Neutrophil (primary cell): ENCODE results near the gene JMJD1C.

Experiments used
- H3K27ac ChIP-seq: fragments of 200-600 bp; sonication (generic); 2 replicates; pipeline ENCODE4 v1.5.1; 2016; ENCODE audit warnings: mild to moderate bottlenecking, moderate library complexity
- H3K27me3 ChIP-seq: fragments of 200-600 bp; sonication (generic); 2 replicates; pipeline ENCODE4 v1.6.0; 2016; ENCODE audit warnings: mild to moderate bottlenecking
- H3K36me3 ChIP-seq: fragments of 200-600 bp; sonication (generic); 2 replicates; pipeline ENCODE4 v1.5.1; 2017
- H3K4me1 ChIP-seq, 2 experiments: fragments of 200-600 bp in 1 of 2; sonication (generic) in 1 of 2; 1 replicate in 1 of 2; 2 replicates in 1 of 2; pipeline versions ENCODE4 v1.5.1 to v1.6.1; 2013 to 2016; ENCODE audit warnings: low read depth in 1 of 2, low read length in 1 of 2, mild to moderate bottlenecking in 1 of 2, moderate library complexity in 1 of 2; ENCODE audit not compliant: control insufficient read depth in 1 of 2, insufficient read depth in 1 of 2
- H3K4me3 ChIP-seq, 2 experiments: fragments of 200-600 bp in 1 of 2; sonication (generic) in 1 of 2; 1 replicate in 1 of 2; 2 replicates in 1 of 2; pipeline ENCODE4 v1.5.1; 2013 to 2016; ENCODE audit warnings: low read depth in 1 of 2, low read length in 1 of 2, mild to moderate bottlenecking in 1 of 2, moderate library complexity in 1 of 2
- H3K9me3 ChIP-seq: fragments of 200-600 bp; sonication (generic); 2 replicates; pipeline ENCODE4 v1.5.1; 2016
- TF ChIP-seq, protein P1 (sequence below): fragments of 200-600 bp; sonication (generic); IDR thresholded peaks from 2 replicates; pipeline ENCODE4 v1.5.1; 2016; ENCODE audit warnings: antibody characterized with exemption

The JMJD1C gene

DNA sequence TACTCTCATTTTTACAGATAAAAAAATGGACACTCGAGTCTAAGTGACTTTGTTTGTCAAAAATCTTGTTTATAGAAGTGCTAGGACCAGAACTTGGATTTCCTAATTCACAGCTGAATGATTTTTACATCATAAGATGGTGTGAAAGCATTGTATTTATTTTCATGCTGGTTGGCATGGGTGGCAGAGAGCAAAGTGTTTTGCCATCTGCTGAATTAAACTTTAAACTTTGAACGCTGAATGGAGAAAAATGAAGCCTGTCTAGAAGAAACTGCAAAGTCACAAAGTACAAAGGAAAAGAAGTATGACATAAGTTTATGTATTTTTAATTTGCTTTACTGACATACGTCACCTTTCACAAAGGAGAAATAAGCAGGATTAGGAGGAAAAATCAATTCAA is 190.7 kb downstream of the JMJD1C start:
- no peak overlapping the region for H3K4me3 ChIP-seq

DNA sequence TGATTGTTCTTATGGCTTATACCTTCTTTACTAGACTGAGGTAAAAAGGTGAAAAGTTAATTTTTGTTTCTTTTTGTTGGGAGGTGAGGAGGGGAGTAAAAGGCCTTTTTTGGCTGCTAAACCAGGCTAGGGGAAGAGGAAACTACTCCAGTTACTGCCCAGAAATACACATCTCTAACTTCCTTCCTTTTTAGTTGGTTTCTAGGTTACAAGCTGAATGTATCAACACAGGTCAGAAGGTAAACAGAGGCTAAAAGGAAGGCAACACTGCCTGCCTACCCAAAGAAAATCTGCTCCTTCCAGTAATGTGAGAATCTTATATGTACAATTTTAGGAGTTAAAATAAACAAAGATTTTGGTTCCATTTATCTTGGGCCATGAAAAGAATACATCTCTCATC is 192.2 kb downstream of the JMJD1C start:
- H3K36me3 ChIP-seq: no peaks in the 10 kb centered on the region
- peaks cover 28 to 37% of the 10 kb centered on the region in 2 experiments for H3K4me1 ChIP-seq
- H3K27ac ChIP-seq: peak overlapping the region; percentile 89
- H3K9me3 ChIP-seq: no peaks in the 10 kb centered on the region
- no peaks in the 10 kb centered on the region for H3K27me3 ChIP-seq
- TF ChIP-seq, protein P1, sequence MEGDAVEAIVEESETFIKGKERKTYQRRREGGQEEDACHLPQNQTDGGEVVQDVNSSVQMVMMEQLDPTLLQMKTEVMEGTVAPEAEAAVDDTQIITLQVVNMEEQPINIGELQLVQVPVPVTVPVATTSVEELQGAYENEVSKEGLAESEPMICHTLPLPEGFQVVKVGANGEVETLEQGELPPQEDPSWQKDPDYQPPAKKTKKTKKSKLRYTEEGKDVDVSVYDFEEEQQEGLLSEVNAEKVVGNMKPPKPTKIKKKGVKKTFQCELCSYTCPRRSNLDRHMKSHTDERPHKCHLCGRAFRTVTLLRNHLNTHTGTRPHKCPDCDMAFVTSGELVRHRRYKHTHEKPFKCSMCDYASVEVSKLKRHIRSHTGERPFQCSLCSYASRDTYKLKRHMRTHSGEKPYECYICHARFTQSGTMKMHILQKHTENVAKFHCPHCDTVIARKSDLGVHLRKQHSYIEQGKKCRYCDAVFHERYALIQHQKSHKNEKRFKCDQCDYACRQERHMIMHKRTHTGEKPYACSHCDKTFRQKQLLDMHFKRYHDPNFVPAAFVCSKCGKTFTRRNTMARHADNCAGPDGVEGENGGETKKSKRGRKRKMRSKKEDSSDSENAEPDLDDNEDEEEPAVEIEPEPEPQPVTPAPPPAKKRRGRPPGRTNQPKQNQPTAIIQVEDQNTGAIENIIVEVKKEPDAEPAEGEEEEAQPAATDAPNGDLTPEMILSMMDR: no peak
- peak overlapping the region; percentile 41 to 43 for H3K4me3 ChIP-seq

More for the DNA sequence above, 190.7 kb downstream of the JMJD1C start:
- Histone ChIP-seq H3K9me3 (no peaks in the 10 kb centered on the region), H3K27me3 (no peaks in the 10 kb centered on the region), H3K36me3 (no peaks in the 10 kb centered on the region), H3K4me1 (peaks cover 23 to 30% of the 10 kb centered on the region in 2 experiments), H3K27ac (peak overlapping the region; percentile 89)
- TF ChIP-seq, protein P1: no peak

DNA sequence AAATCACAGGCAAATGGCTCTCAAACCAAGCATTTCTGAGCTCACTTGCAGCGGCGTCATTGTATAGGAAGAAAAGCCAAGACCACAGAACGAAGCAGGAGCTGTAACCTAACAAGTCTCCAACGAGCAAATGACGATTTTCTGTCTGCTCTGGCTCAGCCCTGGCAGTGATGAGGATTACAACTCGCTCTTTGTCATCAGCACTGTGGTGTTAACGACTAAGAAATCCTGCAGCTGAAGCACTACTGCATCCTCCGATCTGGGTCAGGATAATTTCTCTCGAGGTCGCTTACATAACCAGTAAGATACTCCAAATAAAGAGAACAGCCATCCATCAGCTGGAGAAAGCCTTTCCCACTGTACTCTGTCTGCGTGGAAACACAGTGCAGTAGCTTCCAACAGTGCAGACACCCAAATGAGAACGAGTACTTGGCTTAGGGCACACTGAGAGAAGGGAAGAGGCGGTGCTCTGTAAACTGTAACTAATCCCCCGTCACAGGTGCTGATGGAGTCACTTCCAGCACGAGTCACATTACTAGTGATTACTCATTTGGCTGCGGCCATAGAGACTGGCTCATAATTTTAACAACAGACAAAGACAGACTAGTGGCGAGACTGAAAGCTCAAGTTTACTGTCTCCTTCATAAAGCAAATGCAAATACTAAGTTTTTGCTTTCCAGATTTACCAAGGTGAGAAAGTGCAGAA is 196.8 kb downstream of the JMJD1C start:
- H3K27me3 ChIP-seq: no peaks in the 10 kb centered on the region
- no peaks in the 10 kb centered on the region for H3K9me3 ChIP-seq
- no peaks in the 10 kb centered on the region for H3K36me3 ChIP-seq
- H3K4me1 ChIP-seq: peaks cover 34 to 38% of the 10 kb centered on the region in 2 experiments
- TF ChIP-seq, protein P1: peak; percentile 82
- peak overlapping the region; percentile 81 to 87 for H3K4me3 ChIP-seq
- peak overlapping the region; percentile 95 for H3K27ac ChIP-seq

DNA sequence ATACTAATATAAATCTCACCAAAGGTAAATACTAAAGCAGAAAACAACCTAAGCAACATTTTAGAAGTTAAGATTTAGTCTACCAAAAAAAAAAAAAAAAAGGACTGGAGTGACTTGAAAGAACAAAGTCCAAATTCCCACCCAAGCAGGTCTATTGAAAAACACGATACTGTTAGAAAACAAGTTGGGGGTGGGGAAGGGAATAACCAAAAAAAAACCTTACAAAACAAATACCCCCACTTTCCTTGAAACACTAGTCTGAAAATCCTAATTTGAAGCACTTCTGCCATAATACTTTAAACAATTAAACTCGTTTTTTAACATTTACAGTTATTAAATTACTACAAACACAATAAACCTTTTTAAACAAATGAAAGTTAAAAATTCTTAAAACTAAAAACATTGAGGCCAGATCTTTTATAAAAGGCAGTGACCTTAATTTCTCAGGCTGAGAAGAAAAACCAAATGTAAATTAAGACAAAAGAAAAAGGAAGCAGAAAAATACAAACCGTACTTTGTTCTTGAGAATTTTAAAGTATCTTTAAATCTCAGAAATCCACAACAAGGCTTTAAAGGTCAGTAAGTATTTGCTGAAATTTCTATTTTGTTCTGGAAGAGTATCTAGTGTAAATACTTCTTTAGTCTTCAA is 197.5 kb downstream of the JMJD1C start:
- Histone ChIP-seq H3K9me3 (no peaks in the 10 kb centered on the region), H3K36me3 (peaks cover 3% of the 10 kb centered on the region), H3K4me3 (peak overlapping the region; percentile 81 to 87), H3K27me3 (no peaks in the 10 kb centered on the region), H3K4me1 (peaks cover 34 to 38% of the 10 kb centered on the region in 2 experiments), H3K27ac (peak overlapping the region; percentile 95)
- TF ChIP-seq, protein P1: no peak

DNA sequence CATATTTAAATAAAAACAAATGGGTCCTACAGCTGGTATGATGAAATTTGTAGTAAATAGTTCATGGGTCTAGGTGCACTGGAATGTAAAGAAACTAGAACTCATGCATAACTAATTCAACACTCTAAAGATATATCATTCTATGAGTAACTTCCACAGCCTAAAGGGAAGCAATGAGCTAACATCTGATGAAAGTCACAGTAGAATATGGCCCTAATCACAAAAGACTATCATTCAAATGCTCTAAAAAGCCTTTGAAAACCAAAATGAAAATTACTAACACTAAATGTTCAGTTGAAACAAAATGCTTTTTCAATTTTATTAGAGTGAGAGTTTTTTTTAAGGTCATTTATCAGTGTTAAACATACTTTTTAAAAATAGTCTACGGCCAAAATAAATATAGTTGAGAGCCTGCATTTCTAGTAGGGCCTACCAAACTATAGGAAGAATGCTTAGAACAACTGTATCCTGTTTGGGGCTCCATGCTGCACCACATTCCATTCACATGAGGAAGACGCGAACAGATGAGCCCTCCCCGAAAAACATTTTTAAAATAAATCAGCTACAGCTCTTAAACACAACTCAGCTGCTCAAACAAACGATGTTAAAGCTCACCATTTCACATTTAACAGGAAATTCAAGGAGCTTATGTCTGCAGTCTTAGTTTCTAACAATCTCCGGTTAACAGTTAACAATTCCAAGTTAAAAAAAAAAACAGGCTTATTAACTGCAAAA is 198.2 kb downstream of the JMJD1C start:
- H3K4me1 ChIP-seq: peaks cover 34 to 38% of the 10 kb centered on the region in 2 experiments
- no peaks in the 10 kb centered on the region for H3K9me3 ChIP-seq
- TF ChIP-seq, protein P1: no peak
- peak overlapping the region; percentile 95 for H3K27ac ChIP-seq
- no peaks in the 10 kb centered on the region for H3K27me3 ChIP-seq
- H3K4me3 ChIP-seq: peak overlapping the region; percentile 81 to 87
- H3K36me3 ChIP-seq: peaks cover 5% of the 10 kb centered on the region
